HCT116 (cell line): ENCODE measurements around the gene SP110.

ENCODE experiments used
- EZH2 ChIP-seq: fragments of 200-600 bp; sonication (generic); IDR thresholded peaks from 2 replicates; pipeline ENCODE4 v1.6.1; 2017; ENCODE audit warnings: antibody characterized with exemption, mixed run types
- POLR2AphosphoS5 ChIP-seq: IDR thresholded peaks from 2 replicates; pipeline ENCODE4 v1.6.1; 2011; ENCODE audit warnings: mild to moderate bottlenecking, low read depth, low read length, moderate library complexity
- TF ChIP-seq, protein P1 (sequence below), 3 experiments: fragments of 200-600 bp in 1 of 3; sonication (generic) in 1 of 3; IDR thresholded peaks in 2 of 3; conservative IDR thresholded peaks in 1 of 3; 2 replicates each; pipeline ENCODE4 v1.5.1; 2012 to 2017; ENCODE audit warnings: low read depth in 2 of 3, low read length in 2 of 3, antibody characterized with exemption in 1 of 3, borderline replicate concordance in 1 of 3, control low read depth in 1 of 3, mild to moderate bottlenecking in 1 of 3, mixed read lengths in 1 of 3, mixed run types in 1 of 3, moderate library complexity in 1 of 3; ENCODE audit not compliant: insufficient read depth in 1 of 3
- TF ChIP-seq, protein P2 (sequence below): IDR thresholded peaks from 2 replicates; pipeline ENCODE4 v1.6.1; 2012; ENCODE audit warnings: low read depth

DNA sequence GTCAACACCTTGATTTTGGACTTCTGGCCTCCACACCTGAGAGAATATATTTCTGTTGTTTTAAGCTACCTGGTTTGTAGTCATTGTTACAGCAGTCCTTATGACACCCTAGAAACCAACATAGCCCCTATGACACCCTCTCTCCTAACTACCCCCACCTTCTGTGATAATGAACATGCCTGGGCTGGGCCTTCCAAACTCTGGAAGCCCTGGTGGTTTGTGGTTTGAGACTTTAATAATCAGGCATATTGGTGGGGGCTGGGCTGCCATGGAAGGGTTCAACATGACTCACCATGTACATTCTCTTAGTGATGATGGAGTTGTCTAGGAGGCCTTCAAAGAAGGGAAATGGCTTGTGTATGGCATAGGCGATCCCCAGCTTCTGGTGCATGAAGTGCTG is 3.3 kb downstream of the SP110 start:
- TF ChIP-seq, protein P1, sequence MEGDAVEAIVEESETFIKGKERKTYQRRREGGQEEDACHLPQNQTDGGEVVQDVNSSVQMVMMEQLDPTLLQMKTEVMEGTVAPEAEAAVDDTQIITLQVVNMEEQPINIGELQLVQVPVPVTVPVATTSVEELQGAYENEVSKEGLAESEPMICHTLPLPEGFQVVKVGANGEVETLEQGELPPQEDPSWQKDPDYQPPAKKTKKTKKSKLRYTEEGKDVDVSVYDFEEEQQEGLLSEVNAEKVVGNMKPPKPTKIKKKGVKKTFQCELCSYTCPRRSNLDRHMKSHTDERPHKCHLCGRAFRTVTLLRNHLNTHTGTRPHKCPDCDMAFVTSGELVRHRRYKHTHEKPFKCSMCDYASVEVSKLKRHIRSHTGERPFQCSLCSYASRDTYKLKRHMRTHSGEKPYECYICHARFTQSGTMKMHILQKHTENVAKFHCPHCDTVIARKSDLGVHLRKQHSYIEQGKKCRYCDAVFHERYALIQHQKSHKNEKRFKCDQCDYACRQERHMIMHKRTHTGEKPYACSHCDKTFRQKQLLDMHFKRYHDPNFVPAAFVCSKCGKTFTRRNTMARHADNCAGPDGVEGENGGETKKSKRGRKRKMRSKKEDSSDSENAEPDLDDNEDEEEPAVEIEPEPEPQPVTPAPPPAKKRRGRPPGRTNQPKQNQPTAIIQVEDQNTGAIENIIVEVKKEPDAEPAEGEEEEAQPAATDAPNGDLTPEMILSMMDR (IDR thresholded peaks at IDR 0.05 in 2 of 3, conservative IDR thresholded peaks at IDR 0.05 in 1 of 3; ENCODE audit: borderline replicate concordance in 1 of 3, insufficient read depth in 1 of 3, low read depth in 2 of 3, low read length in 2 of 3), result no peak
- TF ChIP-seq POLR2AphosphoS5 (no peak), EZH2 (no peak)
- TF ChIP-seq, protein P2, sequence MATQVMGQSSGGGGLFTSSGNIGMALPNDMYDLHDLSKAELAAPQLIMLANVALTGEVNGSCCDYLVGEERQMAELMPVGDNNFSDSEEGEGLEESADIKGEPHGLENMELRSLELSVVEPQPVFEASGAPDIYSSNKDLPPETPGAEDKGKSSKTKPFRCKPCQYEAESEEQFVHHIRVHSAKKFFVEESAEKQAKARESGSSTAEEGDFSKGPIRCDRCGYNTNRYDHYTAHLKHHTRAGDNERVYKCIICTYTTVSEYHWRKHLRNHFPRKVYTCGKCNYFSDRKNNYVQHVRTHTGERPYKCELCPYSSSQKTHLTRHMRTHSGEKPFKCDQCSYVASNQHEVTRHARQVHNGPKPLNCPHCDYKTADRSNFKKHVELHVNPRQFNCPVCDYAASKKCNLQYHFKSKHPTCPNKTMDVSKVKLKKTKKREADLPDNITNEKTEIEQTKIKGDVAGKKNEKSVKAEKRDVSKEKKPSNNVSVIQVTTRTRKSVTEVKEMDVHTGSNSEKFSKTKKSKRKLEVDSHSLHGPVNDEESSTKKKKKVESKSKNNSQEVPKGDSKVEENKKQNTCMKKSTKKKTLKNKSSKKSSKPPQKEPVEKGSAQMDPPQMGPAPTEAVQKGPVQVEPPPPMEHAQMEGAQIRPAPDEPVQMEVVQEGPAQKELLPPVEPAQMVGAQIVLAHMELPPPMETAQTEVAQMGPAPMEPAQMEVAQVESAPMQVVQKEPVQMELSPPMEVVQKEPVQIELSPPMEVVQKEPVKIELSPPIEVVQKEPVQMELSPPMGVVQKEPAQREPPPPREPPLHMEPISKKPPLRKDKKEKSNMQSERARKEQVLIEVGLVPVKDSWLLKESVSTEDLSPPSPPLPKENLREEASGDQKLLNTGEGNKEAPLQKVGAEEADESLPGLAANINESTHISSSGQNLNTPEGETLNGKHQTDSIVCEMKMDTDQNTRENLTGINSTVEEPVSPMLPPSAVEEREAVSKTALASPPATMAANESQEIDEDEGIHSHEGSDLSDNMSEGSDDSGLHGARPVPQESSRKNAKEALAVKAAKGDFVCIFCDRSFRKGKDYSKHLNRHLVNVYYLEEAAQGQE, result no peak
